ENCODE results near the gene AFAP1L1.
"Not testable (repeated sequence)": the region's sequence is repeated elsewhere in the genome, so short reads cannot be mapped to it uniquely, and the experiment has no call there.

Gene AFAP1L1

GRCh38 chr5:149376104-149376503, 104.4 kb downstream of the AFAP1L1 start:
- DNase-seq: no peak

- no peak for DNase-seq
These were observed 105.2 kb downstream of the AFAP1L1 start for GRCh38 chr5:149376711-149377447.

- no peak for DNase-seq
These were observed 106.7 kb downstream of the AFAP1L1 start for GRCh38 chr5:149378241-149378820.

GRCh38 chr5:149379177-149379761, 107.6 kb downstream of the AFAP1L1 start, which contains the start of gene IL17B:
TSS of gene IL17B (minus strand) at chr5:149379292. CDS start at chr5:149379225, 67 bp downstream.
- DNase-seq: no peak

- no peak for DNase-seq
These were observed 108.2 kb downstream of the AFAP1L1 start for GRCh38 chr5:149379818-149380374.

GRCh38 chr5:149380466-149381121, 108.9 kb downstream of the AFAP1L1 start:
- no peak for DNase-seq

- DNase-seq: no peak
These were observed 109.8 kb downstream of the AFAP1L1 start for GRCh38 chr5:149381261-149381985.

- DNase-seq: peak; percentile 87
These were observed 110.3 kb downstream of the AFAP1L1 start for GRCh38 chr5:149381986-149382338.

- no peak for DNase-seq
These were observed 111.0 kb downstream of the AFAP1L1 start for GRCh38 chr5:149382517-149383220.

- no peak for DNase-seq
These were observed 111.7 kb downstream of the AFAP1L1 start for GRCh38 chr5:149383399-149383798.

- no peak for DNase-seq
These were observed 114.5 kb downstream of the AFAP1L1 start for GRCh38 chr5:149386166-149386565.

- no peak for DNase-seq
These were observed 115.5 kb downstream of the AFAP1L1 start for GRCh38 chr5:149387081-149387631.

- no peak for DNase-seq
These were observed 116.3 kb downstream of the AFAP1L1 start for GRCh38 chr5:149387982-149388381.

GRCh38 chr5:149388498-149389190, 117.0 kb downstream of the AFAP1L1 start:
- DNase-seq: no peak

- DNase-seq: no peak
These were observed 118.2 kb downstream of the AFAP1L1 start for GRCh38 chr5:149389552-149390495.

- DNase-seq: not testable (repeated sequence)
These were observed 119.4 kb downstream of the AFAP1L1 start for GRCh38 chr5:149391076-149391475.
